Esophagus squamous epithelium (tissue), 5 donors: ENCODE measurements around the gene TRIP4. TPM values are rescaled to one million over a fixed set of nuclear protein-coding genes. Genes with fewer than 3 reads are reported as not detected.

ENCODE experiments used
- DNase-seq: peaks from one replicate; lab custom pipeline; 2025; lab: John Stamatoyannopoulos, UW
- H3K27ac ChIP-seq, 4 donors: fragments of 200-600 bp; sonication (generic); one replicate each; pipeline ENCODE4 v1.5.1; 2016 to 2019; ENCODE audit warnings: mild to moderate bottlenecking in 1 of 4
- H3K27me3 ChIP-seq, 4 donors: fragments of 200-600 bp; sonication (generic); 1 replicate in 3 of 4; 2 replicates in 1 of 4; pipeline versions ENCODE4 v1.5.1 to v1.6.0; 2017 to 2021; ENCODE audit warnings: antibody characterized with exemption in 1 of 4
- H3K36me3 ChIP-seq, 3 donors: fragments of 200-600 bp; sonication (generic); one replicate each; pipeline ENCODE4 v1.5.1; 2016 to 2019
- H3K4me1 ChIP-seq, 3 donors: fragments of 200-600 bp; sonication (generic); one replicate each; pipeline ENCODE4 v1.5.1; 2017 to 2019
- H3K4me3 ChIP-seq, 4 donors: fragments of 200-600 bp; sonication (generic); 1 replicate in 3 of 4; 2 replicates in 1 of 4; pipeline ENCODE4 v1.5.1; 2016 to 2019; ENCODE audit warnings: mild to moderate bottlenecking in 2 of 4, moderate library complexity in 1 of 4
- H3K9me3 ChIP-seq, 3 donors: fragments of 200-600 bp; sonication (generic); one replicate each; pipeline ENCODE4 v1.5.1; 2016 to 2019
- POLR2A ChIP-seq, 4 donors: fragments of 450-650 bp; IDR thresholded peaks; one replicate each; pipeline ENCODE4 v1.6.1; 2017; ENCODE audit warnings: antibody characterized with exemption in 4 of 4, mild to moderate bottlenecking in 4 of 4, moderate library complexity in 3 of 4
- WGBS, 2 donors: methylation state at CpG; one replicate each; pipeline ENCODE4 v1.1.5; 2018; 5-methylcytosine and 5-hydroxymethylcytosine counted together
- intact Hi-C: fragments of 100-400 bp; cut with DNase I; formaldehyde crosslinking; loops from one replicate; pipeline ENCODE4 v1.15.0; 2022
- total RNA-seq, 4 donors: library from RNA; depleted of rRNA; stranded (reverse); fragments of >200 nt; gene quantifications; one replicate each; pipeline ENCODE4 v1.1.0, GENCODE V29; 2016
- TF ChIP-seq, protein P1 (sequence below), 6 experiments: fragments of 450-650 bp in 4 of 6; fragments of 200-600 bp in 2 of 6; sonication (generic) in 2 of 6; IDR thresholded peaks; one replicate each; pipeline ENCODE4 v1.5.1; 2016 to 2019; ENCODE audit warnings: antibody characterized with exemption in 6 of 6, mild to moderate bottlenecking in 4 of 6, moderate library complexity in 4 of 6
- donor health status: DM: yes; HTN: yes; CAD: no.

The TRIP4 gene
- total RNA-seq, 4 donors from 2014 or later: 9.1 to 15.5 (median 12.8) TPM

DNA sequence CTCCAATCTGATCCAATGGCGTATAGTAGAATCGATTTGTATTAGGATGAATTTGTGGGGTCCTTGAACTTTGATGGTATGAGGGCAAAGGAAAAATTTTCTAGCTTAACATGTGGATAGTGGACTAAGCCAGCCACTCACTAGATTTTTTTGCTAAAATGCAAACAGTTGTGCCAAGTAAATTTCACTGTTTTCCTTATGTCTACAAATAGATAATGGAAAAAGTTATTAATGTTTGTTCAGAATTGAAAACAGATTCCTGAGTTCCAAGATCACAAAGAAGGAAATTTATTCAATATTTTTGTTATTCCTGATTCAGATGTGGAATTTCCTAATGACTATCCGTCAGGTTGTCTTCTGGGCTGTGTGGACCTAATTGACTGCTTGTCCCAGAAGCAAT lies 37.6 kb downstream of the TRIP4 start:
- Histone ChIP-seq H3K4me1 (peaks cover 0 to 20% (median 7%) of the 10 kb centered on the region in 3 donors), H3K27me3 (no peaks in the 10 kb centered on the region), H3K36me3 (peaks cover 8 to 97% (median 10%) of the 10 kb centered on the region in 3 donors), H3K4me3 (no peak overlapping the region), H3K27ac (no peak overlapping the region), H3K9me3 (no peaks in the 10 kb centered on the region)
- 77 to 87% methylated on average over 3 of the region's 3 CpGs for WGBS, 2 donors
- no peak for DNase-seq
- TF ChIP-seq, protein P1, sequence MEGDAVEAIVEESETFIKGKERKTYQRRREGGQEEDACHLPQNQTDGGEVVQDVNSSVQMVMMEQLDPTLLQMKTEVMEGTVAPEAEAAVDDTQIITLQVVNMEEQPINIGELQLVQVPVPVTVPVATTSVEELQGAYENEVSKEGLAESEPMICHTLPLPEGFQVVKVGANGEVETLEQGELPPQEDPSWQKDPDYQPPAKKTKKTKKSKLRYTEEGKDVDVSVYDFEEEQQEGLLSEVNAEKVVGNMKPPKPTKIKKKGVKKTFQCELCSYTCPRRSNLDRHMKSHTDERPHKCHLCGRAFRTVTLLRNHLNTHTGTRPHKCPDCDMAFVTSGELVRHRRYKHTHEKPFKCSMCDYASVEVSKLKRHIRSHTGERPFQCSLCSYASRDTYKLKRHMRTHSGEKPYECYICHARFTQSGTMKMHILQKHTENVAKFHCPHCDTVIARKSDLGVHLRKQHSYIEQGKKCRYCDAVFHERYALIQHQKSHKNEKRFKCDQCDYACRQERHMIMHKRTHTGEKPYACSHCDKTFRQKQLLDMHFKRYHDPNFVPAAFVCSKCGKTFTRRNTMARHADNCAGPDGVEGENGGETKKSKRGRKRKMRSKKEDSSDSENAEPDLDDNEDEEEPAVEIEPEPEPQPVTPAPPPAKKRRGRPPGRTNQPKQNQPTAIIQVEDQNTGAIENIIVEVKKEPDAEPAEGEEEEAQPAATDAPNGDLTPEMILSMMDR (IDR thresholded peaks at IDR 0.05): no peak
- TF ChIP-seq POLR2A (IDR thresholded peaks at IDR 0.05): no peak
- intact Hi-C loops: loop anchor here (10.0 kb wide), 1 partner anchor 230 kb away; no protein-coding TSS in a partner anchor

DNA sequence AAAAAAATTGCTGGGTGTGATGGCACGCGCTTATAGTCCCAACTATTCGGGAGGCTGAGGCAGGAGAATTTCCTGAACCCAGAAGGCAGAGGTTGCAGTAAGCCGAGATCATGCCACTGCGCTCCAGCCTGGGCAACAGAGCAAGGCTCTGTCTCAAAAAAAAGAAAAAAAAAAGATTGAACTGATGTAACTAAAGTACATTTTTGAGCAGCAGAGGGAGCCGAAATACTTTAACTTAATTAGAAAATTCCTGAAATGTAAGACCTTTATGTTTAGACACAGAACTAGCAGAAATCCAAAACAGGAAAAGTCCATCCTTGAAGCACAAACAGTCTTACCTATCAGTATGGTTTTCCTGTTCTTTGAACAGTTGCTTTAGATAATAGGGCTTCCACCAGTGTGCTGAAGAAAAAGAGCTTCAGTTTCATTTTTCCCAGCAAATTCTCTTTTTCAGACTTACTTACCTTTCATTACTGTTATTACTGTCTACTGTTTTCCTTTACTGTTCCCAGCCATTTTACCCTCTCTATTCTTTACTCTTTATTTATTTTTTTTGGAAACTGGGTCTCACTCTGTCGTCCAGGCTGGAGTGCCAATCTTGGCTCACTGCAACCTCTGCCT lies 39.3 kb downstream of the TRIP4 start:
- intact Hi-C loops: loop anchor here (10.0 kb wide), 1 partner anchor 228 kb away; no protein-coding TSS in a partner anchor

DNA sequence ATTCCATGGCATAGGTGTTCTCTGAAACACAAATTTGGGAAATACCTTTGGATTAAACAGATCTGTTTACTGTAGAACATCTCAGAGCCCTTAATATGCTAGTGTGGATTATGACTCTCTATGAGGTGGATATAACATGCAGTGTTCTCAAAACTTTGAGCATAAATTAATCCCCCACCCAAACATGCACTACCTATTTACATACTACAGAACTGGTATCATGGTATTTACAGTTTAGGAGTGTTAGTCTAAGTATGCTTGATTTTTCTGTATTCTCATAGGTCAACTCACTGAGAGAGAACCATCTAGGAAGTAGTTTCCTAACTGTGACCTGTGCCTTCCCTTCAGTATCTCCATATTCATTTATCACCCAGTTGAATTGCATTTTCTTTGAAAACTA lies 41.8 kb downstream of the TRIP4 start:
- H3K9me3 ChIP-seq: no peaks in the 10 kb centered on the region
- no peak for TF ChIP-seq POLR2A (IDR thresholded peaks at IDR 0.05)
- TF ChIP-seq, protein P1 (IDR thresholded peaks at IDR 0.05): no peak
- peak overlapping the region in 2 of 4 donors; percentile 19 to 47 for H3K27ac ChIP-seq
- peaks cover 0 to 26% (median 7%) of the 10 kb centered on the region in 3 donors for H3K4me1 ChIP-seq
- intact Hi-C loops: loop anchor here (10.0 kb wide), 1 partner anchor 225 kb away; no protein-coding TSS in a partner anchor
- no peak for DNase-seq
- H3K27me3 ChIP-seq: no peaks in the 10 kb centered on the region
- peaks cover 0 to 92% (median 0%) of the 10 kb centered on the region in 3 donors for H3K36me3 ChIP-seq
- H3K4me3 ChIP-seq: no peak overlapping the region

More for the DNA sequence above, 39.3 kb downstream of the TRIP4 start:
- WGBS, 2 donors: 68 to 75% methylated on average over 7 of the region's 7 CpGs
- Histone ChIP-seq H3K27me3 (no peaks in the 10 kb centered on the region), H3K9me3 (no peaks in the 10 kb centered on the region), H3K4me3 (no peak overlapping the region), H3K36me3 (peaks cover 0 to 92% (median 10%) of the 10 kb centered on the region in 3 donors), H3K27ac (no peak overlapping the region), H3K4me1 (peaks cover 0 to 26% (median 7%) of the 10 kb centered on the region in 3 donors)
- no peak for DNase-seq
- TF ChIP-seq, protein P1 (IDR thresholded peaks at IDR 0.05): peak in 4 of 6 experiments; percentile 13 to 29 (median 20)
- no peak for TF ChIP-seq POLR2A (IDR thresholded peaks at IDR 0.05)

GRCh38 chr15:64430000-64430735 lies 42.5 kb downstream of the TRIP4 start:
- Histone ChIP-seq H3K4me1 (peaks cover 0 to 26% (median 7%) of the 10 kb centered on the region in 3 donors), H3K27ac (peak overlapping the region in 3 of 4 donors; percentile 3 to 47 (median 19)), H3K36me3 (peaks cover 0 to 89% (median 0%) of the 10 kb centered on the region in 3 donors), H3K27me3 (no peaks in the 10 kb centered on the region), H3K9me3 (no peaks in the 10 kb centered on the region), H3K4me3 (no peak overlapping the region)
- WGBS, 2 donors: 16 to 18% methylated on average over 3 of the region's 3 CpGs
- intact Hi-C loops: loop anchor here (10.0 kb wide), 1 partner anchor 225 kb away; no protein-coding TSS in a partner anchor
- TF ChIP-seq, protein P1 (IDR thresholded peaks at IDR 0.05): no peak
- TF ChIP-seq POLR2A (IDR thresholded peaks at IDR 0.05): no peak
- DNase-seq: no peak

DNA sequence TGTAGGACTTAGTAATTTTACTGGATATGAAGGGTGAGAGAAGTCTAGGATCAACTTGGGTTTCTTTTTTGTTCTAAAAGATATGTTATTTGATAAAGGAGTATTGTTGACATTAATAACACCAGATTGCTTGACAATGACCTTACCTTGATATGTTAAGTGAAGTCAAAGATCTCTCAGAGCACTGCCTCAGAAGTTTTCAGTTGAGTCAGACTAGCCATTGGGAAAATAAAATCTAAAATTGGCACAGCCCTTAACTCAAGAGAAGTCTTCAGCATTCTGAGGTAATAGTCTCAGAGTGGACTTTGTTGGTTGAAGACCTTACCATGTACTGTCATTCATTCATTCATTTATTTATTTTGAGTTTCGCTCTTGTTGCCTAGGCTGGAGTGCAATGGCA lies 50.3 kb downstream of the TRIP4 start:
- Histone ChIP-seq H3K4me3 (no peak overlapping the region), H3K9me3 (no peaks in the 10 kb centered on the region), H3K4me1 (peaks cover 0 to 3% (median 0%) of the 10 kb centered on the region in 3 donors), H3K36me3 (peaks cover 0 to 24% (median 0%) of the 10 kb centered on the region in 3 donors), H3K27me3 (no peaks in the 10 kb centered on the region), H3K27ac (no peak overlapping the region)
- no peak for DNase-seq
- no peak for TF ChIP-seq POLR2A (IDR thresholded peaks at IDR 0.05)
- TF ChIP-seq, protein P1 (IDR thresholded peaks at IDR 0.05): no peak
- intact Hi-C loops: no loop called here
- 92 to 93% methylated on average over 1 of the region's 1 CpG for WGBS, 2 donors
